ENCODE results near the gene SSC5D.

DNA sequence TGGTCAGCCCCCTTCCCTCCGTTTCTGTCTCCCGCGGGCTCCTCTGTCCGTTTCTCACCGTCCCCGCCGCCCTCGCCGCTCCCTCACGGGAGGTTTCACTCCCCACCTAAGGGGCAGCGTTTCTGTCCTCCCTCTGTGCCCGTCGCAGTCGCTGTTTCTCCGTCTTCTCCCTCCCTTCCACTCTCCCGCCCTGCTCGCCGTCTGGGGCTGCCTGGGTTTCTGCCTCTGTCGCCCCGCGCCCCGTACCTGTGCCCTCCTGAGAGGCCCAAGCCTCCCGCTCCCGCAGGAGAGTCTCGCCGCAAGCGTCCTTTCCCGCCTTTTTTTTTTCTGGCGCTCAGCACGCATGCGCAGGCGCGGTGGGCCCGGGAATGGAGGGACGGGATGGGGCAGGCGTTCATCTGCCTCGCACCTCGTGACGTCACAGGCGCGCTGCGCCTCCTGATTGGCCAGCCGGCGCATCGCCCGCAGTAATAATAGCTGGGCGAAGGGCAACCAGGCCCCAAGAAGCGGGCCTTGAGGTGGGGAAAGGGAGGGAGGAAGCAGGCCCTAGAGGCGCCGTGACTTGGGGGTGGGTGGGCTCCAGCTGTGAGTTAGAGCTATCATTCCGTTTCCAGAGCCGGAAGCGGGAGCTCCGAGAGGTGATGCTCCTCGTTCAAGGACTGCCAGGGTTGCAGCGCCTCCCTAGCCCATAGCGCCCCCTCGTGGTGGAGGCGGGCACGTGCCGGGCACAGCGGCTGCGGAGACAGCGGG, 15.4 kb downstream of the SSC5D start:
- TF ChIP-seq, protein P1, sequence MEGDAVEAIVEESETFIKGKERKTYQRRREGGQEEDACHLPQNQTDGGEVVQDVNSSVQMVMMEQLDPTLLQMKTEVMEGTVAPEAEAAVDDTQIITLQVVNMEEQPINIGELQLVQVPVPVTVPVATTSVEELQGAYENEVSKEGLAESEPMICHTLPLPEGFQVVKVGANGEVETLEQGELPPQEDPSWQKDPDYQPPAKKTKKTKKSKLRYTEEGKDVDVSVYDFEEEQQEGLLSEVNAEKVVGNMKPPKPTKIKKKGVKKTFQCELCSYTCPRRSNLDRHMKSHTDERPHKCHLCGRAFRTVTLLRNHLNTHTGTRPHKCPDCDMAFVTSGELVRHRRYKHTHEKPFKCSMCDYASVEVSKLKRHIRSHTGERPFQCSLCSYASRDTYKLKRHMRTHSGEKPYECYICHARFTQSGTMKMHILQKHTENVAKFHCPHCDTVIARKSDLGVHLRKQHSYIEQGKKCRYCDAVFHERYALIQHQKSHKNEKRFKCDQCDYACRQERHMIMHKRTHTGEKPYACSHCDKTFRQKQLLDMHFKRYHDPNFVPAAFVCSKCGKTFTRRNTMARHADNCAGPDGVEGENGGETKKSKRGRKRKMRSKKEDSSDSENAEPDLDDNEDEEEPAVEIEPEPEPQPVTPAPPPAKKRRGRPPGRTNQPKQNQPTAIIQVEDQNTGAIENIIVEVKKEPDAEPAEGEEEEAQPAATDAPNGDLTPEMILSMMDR (conservative IDR thresholded peaks at IDR 0.05; ENCODE audit: low read length), result peak; percentile 94
- no peak for TF ChIP-seq EZH2phosphoT487 (IDR thresholded peaks at IDR 0.05; ENCODE audit: borderline replicate concordance)

Measured in Loucy (cell line).